GM21528 (cell line): ENCODE measurements around the gene GRM7.
"Not testable (repeated sequence)": the region's sequence is repeated elsewhere in the genome, so short reads cannot be mapped to it uniquely, and the experiment has no call there.

Source experiments
- ATAC-seq: cut with Tn5 transposase; IDR thresholded peaks from one replicate; pipeline ENCODE4 v1.9.1; 2021; ENCODE audit warnings: mild to moderate bottlenecking, moderate library complexity; ENCODE audit not compliant: unreplicated experiment, low FRiP score

GRM7 gene

GRCh38 chr3:6860954-6861624 lies at the start of gene GRM7:
GRM7 (plus strand) TSS chr3:6861115.
- no peak for ATAC-seq

- ATAC-seq, result no peak
These were observed 39.5 kb upstream of the GRM7 start for GRCh38 chr3:6821411-6821810.

GRCh38 chr3:6825524-6825923 lies 35.4 kb upstream of the GRM7 start:
- ATAC-seq, result no peak

- ATAC-seq, result no peak
These were observed 33.5 kb upstream of the GRM7 start for GRCh38 chr3:6827453-6827852.

- no peak for ATAC-seq
These were observed 16.2 kb upstream of the GRM7 start for GRCh38 chr3:6844723-6845122.

GRCh38 chr3:6854184-6854583 lies 6.7 kb upstream of the GRM7 start:
- no peak for ATAC-seq

- no peak for ATAC-seq
These were observed 3.4 kb upstream of the GRM7 start for GRCh38 chr3:6857510-6857909.

GRCh38 chr3:6860149-6860953 lies 564 bp upstream of the GRM7 start:
- no peak for ATAC-seq

GRCh38 chr3:6861625-6862000 lies 698 bp downstream of the GRM7 start:
- no peak for ATAC-seq

GRCh38 chr3:6862041-6862879 lies 1.3 kb downstream of the GRM7 start:
- no peak for ATAC-seq

GRCh38 chr3:6862880-6863195 lies 1.9 kb downstream of the GRM7 start:
- no peak for ATAC-seq

- no peak for ATAC-seq
These were observed 6.4 kb downstream of the GRM7 start for GRCh38 chr3:6867269-6867668.

GRCh38 chr3:6878731-6879130 lies 17.8 kb downstream of the GRM7 start:
- no peak for ATAC-seq

GRCh38 chr3:6912240-6912639 lies 51.3 kb downstream of the GRM7 start:
- no peak for ATAC-seq

- ATAC-seq, result no peak
These were observed 55.0 kb downstream of the GRM7 start for GRCh38 chr3:6915898-6916297.

GRCh38 chr3:6921066-6921465 lies 60.2 kb downstream of the GRM7 start:
- no peak for ATAC-seq

GRCh38 chr3:6921876-6922275 lies 61.0 kb downstream of the GRM7 start:
- ATAC-seq, result no peak

GRCh38 chr3:6928064-6928463 lies 67.1 kb downstream of the GRM7 start:
- ATAC-seq, result no peak

GRCh38 chr3:6929918-6930317 lies 69.0 kb downstream of the GRM7 start:
- no peak for ATAC-seq

GRCh38 chr3:6935418-6935817 lies 74.5 kb downstream of the GRM7 start:
- not testable (repeated sequence) for ATAC-seq

GRCh38 chr3:6935970-6936369 lies 75.1 kb downstream of the GRM7 start:
- ATAC-seq, result no peak
